Measurements from ENCODE around the gene NKPD1. TPM values are rescaled to one million over a fixed set of nuclear protein-coding genes. Genes with fewer than 3 reads are reported as not detected.

The NKPD1 gene
- total RNA-seq, 1 donor from 2014 or later = not detected

GRCh38 chr19:45158503-45159209 lies 2.1 kb downstream of the NKPD1 start:
- peaks cover 31% of the 10 kb centered on the region for H3K27me3 Mint-ChIP-seq (ENCODE audit: low read depth, unreplicated experiment)
- Histone ChIP-seq H3K4me1 (ENCODE audit: insufficient read depth, low read length) (peaks cover 9% of the 10 kb centered on the region), H3K27ac (ENCODE audit: low read depth, low read length) (no peak overlapping the region), H3K27me3 (ENCODE audit: insufficient read depth, low read length) (peaks cover 2% of the 10 kb centered on the region), H3K79me2 (ENCODE audit: insufficient read depth, low read length) (no peaks in the 10 kb centered on the region), H3K4me2 (ENCODE audit: low read length) (no peak overlapping the region), H3K9me3 (ENCODE audit: insufficient read depth, low read depth, low read length) (no peaks in the 10 kb centered on the region), H3K4me3 (ENCODE audit: insufficient read depth, low read depth, low read length) (no peak overlapping the region), H4K20me1 (ENCODE audit: insufficient read depth, low read length) (peaks cover 12% of the 10 kb centered on the region), H3K9ac (ENCODE audit: low read length) (no peak overlapping the region), H2AFZ (ENCODE audit: low read depth, low read length) (no peak overlapping the region), H3K36me3 (ENCODE audit: insufficient read depth, low read length) (no peaks in the 10 kb centered on the region)
- peaks cover 3% of the 10 kb centered on the region for H3K4me1 Mint-ChIP-seq (ENCODE audit: low read depth, unreplicated experiment)
- no peak overlapping the region for H3K27ac Mint-ChIP-seq (ENCODE audit: unreplicated experiment)
- peaks cover 9% of the 10 kb centered on the region for H3K36me3 Mint-ChIP-seq (ENCODE audit: low read depth, unreplicated experiment)
- H3K4me3 Mint-ChIP-seq (ENCODE audit: unreplicated experiment) = no peak overlapping the region
- DNase-seq (ENCODE audit: low read depth) = no peak
- H3K9me3 Mint-ChIP-seq (ENCODE audit: unreplicated experiment) = peaks cover 3% of the 10 kb centered on the region
- no peak for FAIRE-seq
- no peak for TF ChIP-seq EZH2 (IDR thresholded peaks at IDR 0.05; ENCODE audit: insufficient read depth, low read length)
- no peak for TF ChIP-seq CTCF (IDR thresholded peaks at IDR 0.05; ENCODE audit: insufficient read depth, low read depth, low read length)

- Mint-ChIP-seq H3K27ac (ENCODE audit: unreplicated experiment) (no peak overlapping the region), H3K4me3 (ENCODE audit: unreplicated experiment) (no peak overlapping the region), H3K36me3 (ENCODE audit: low read depth, unreplicated experiment) (peaks cover 13% of the 10 kb centered on the region), H3K4me1 (ENCODE audit: low read depth, unreplicated experiment) (peaks cover 3% of the 10 kb centered on the region), H3K27me3 (ENCODE audit: low read depth, unreplicated experiment) (peaks cover 35% of the 10 kb centered on the region), H3K9me3 (ENCODE audit: unreplicated experiment) (peaks cover 3% of the 10 kb centered on the region)
- Histone ChIP-seq H3K27ac (ENCODE audit: low read depth, low read length) (no peak overlapping the region), H3K36me3 (ENCODE audit: insufficient read depth, low read length) (no peaks in the 10 kb centered on the region), H4K20me1 (ENCODE audit: insufficient read depth, low read length) (peaks cover 15% of the 10 kb centered on the region), H3K4me3 (ENCODE audit: insufficient read depth, low read depth, low read length) (no peak overlapping the region), H3K79me2 (ENCODE audit: insufficient read depth, low read length) (no peaks in the 10 kb centered on the region), H3K4me1 (ENCODE audit: insufficient read depth, low read length) (peaks cover 23% of the 10 kb centered on the region), H2AFZ (ENCODE audit: low read depth, low read length) (no peak overlapping the region), H3K27me3 (ENCODE audit: insufficient read depth, low read length) (peaks cover 16% of the 10 kb centered on the region), H3K9me3 (ENCODE audit: insufficient read depth, low read depth, low read length) (no peaks in the 10 kb centered on the region), H3K4me2 (ENCODE audit: low read length) (no peak overlapping the region), H3K9ac (ENCODE audit: low read length) (no peak overlapping the region)
- no peak for TF ChIP-seq EZH2 (IDR thresholded peaks at IDR 0.05; ENCODE audit: insufficient read depth, low read length)
- no peak for TF ChIP-seq CTCF (IDR thresholded peaks at IDR 0.05; ENCODE audit: insufficient read depth, low read depth, low read length)
- DNase-seq (ENCODE audit: low read depth) (no peak), FAIRE-seq (no peak)
Measured at GRCh38 chr19:45156751-45157150, 4.0 kb downstream of the NKPD1 start.

GRCh38 chr19:45156011-45156630 lies 4.7 kb downstream of the NKPD1 start:
- no peak overlapping the region for H3K9ac ChIP-seq (ENCODE audit: low read length)
- TF ChIP-seq EZH2 (IDR thresholded peaks at IDR 0.05; ENCODE audit: insufficient read depth, low read length) = no peak
- no peak for TF ChIP-seq CTCF (IDR thresholded peaks at IDR 0.05; ENCODE audit: insufficient read depth, low read depth, low read length)
- no peak overlapping the region for H3K27ac Mint-ChIP-seq (ENCODE audit: unreplicated experiment)
- peaks cover 8% of the 10 kb centered on the region for H3K9me3 Mint-ChIP-seq (ENCODE audit: unreplicated experiment)
- no peak overlapping the region for H3K4me2 ChIP-seq (ENCODE audit: low read length)
- H3K9me3 ChIP-seq (ENCODE audit: insufficient read depth, low read depth, low read length) = no peaks in the 10 kb centered on the region
- H4K20me1 ChIP-seq (ENCODE audit: insufficient read depth, low read length) = peaks cover 22% of the 10 kb centered on the region
- H3K4me1 Mint-ChIP-seq (ENCODE audit: low read depth, unreplicated experiment) = peaks cover 3% of the 10 kb centered on the region
- no peaks in the 10 kb centered on the region for H3K36me3 ChIP-seq (ENCODE audit: insufficient read depth, low read length)
- no peak for FAIRE-seq
- H3K4me1 ChIP-seq (ENCODE audit: insufficient read depth, low read length) = peaks cover 23% of the 10 kb centered on the region
- peaks cover 17% of the 10 kb centered on the region for H3K27me3 ChIP-seq (ENCODE audit: insufficient read depth, low read length)
- no peak overlapping the region for H3K4me3 Mint-ChIP-seq (ENCODE audit: unreplicated experiment)
- no peak overlapping the region for H3K27ac ChIP-seq (ENCODE audit: low read depth, low read length)
- H3K4me3 ChIP-seq (ENCODE audit: insufficient read depth, low read depth, low read length) = no peak overlapping the region
- H3K27me3 Mint-ChIP-seq (ENCODE audit: low read depth, unreplicated experiment) = peaks cover 37% of the 10 kb centered on the region
- peaks cover 14% of the 10 kb centered on the region for H3K36me3 Mint-ChIP-seq (ENCODE audit: low read depth, unreplicated experiment)
- no peaks in the 10 kb centered on the region for H3K79me2 ChIP-seq (ENCODE audit: insufficient read depth, low read length)
- no peak for DNase-seq (ENCODE audit: low read depth)
- H2AFZ ChIP-seq (ENCODE audit: low read depth, low read length) = no peak overlapping the region

Data from astrocyte (in vitro differentiated cells and primary cell).